Fibroblast of skin of left biceps (primary cell): ENCODE data around the gene HOXD8.

Source experiments
- DNase-seq, 2 experiments: peaks; one replicate each; pipeline ENCODE4 v3.0.0-alpha.2; 2013; ENCODE audit warnings: low read depth in 2 of 2

The HOXD8 gene

GRCh38 chr2:176090862-176091261, 38.6 kb upstream of the HOXD8 start:
- DNase-seq: no peak

- no peak for DNase-seq
These were observed 37.9 kb upstream of the HOXD8 start for GRCh38 chr2:176091329-176092258.

DNA sequence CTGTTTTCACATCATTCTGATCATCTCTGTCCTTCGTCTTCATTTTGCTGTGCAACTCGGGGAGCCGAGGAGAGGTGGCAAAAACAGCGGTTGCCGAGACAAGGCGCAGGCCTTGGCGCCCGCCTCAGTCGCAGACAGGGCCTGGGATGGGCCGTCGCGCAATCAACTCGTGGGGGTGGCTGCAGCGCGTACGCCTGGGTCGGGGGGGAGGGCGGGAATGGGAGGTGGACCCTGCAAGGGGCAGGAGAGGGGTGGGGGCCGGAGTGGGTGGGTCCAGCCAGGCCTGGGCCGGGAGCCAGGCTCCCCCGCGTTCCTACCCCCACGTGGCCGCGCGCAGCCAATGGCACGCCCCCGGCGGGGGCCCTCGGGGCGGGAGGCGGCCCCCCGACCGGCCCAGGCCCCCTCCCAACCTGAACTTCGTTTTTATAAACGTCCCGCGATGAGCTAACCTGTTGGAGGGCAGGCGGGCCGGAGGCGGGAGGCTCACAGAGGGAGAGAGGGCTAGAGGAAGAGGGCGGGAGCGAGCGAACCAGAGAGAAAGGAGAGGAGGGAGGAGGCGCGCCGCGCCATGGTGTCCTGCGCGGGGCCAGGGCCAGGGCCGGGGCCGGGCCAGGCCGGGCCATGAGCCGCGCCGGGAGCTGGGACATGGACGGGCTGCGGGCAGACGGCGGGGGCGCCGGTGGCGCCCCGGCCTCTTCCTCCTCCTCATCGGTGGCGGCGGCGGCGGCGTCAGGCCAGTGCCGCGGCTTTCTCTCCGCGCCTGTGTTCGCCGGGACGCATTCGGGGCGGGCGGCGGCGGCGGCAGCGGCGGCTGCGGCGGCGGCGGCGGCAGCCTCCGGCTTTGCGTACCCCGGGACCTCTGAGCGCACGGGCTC, 37.0 kb upstream of the HOXD8 start, which contains the start of gene HOXD13:
Gene HOXD13 (plus strand): TSS at position 452 of the 875 bp plus-strand sequence. CDS start 170 bp downstream, at position 622.
- no peak for DNase-seq

- no peak for DNase-seq
These were observed 36.2 kb upstream of the HOXD8 start for GRCh38 chr2:176093145-176093897.

GRCh38 chr2:176093898-176094249, 35.6 kb upstream of the HOXD8 start:
- no peak for DNase-seq

- no peak for DNase-seq
These were observed 35.2 kb upstream of the HOXD8 start for GRCh38 chr2:176094349-176094748.

- DNase-seq: no peak
These were observed 34.1 kb upstream of the HOXD8 start for GRCh38 chr2:176095421-176095820.

- no peak for DNase-seq
These were observed 33.1 kb upstream of the HOXD8 start for GRCh38 chr2:176096243-176096985.

DNA sequence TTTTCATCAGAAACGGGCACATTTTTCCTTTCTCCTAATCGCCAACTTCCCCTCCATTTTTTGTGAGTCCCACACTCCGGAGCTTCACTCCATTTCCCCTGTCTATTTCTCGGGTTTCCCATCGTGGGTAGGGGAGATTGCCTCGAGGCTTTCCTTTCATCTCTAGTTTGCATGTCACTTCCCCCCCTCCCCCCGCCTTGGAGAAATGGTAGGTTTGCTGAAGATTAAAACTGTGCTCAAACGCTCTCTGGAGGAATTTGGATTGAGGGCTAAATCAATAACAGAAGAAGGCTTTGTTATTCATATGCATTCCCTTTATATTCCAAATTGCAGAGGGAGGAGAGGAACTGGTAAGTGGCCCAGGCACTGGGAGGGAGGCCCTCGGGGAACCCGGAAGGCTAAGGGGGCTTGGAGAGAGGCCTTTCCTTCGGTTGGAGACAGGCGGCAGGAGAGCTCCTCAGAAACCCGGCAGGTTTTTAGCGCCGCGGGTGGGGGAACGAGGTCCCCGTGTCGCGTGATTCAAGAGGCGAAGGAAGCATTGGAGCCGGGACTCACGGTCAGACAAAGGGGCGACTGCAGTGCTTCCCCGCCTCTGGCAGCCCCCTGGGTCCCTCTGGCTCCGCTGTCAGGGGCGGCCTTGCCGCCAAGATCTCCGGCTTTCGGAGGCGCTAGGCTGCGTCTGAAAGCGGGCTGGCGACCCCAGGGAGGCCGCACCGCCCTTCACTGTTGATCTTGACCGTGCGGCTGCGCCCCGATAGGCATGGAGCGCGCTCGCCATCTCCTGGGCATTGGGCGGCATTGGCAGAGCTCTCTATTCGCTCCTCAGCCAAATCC, 32.3 kb upstream of the HOXD8 start:
- no peak for DNase-seq

DNA sequence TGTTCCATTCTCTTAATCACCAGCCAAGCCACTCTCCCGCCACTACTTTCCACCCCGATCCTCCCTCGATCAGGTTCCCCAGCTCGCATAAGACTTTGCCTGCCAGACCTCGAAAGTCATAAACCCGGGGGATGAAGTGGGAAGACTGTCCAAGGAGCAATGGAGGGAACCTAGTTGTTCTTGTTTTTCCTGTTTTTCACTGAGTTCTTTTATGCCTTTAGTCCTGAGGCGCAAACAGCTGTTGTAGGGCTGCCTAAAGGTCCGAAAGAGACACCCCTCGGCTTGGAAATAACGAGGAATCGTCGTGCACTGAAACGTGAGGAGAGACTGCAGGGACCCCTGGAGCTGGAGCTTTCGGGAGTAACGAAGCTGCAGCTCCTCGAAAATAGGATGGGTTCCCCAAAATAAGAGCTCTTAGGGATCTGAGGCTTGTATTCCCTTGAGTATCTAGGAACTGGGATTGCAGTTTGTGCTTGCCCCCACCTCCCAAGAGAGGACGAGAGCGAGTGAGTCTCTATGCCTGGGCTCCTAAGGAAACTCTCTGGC, 31.6 kb upstream of the HOXD8 start:
- DNase-seq: no peak

DNA sequence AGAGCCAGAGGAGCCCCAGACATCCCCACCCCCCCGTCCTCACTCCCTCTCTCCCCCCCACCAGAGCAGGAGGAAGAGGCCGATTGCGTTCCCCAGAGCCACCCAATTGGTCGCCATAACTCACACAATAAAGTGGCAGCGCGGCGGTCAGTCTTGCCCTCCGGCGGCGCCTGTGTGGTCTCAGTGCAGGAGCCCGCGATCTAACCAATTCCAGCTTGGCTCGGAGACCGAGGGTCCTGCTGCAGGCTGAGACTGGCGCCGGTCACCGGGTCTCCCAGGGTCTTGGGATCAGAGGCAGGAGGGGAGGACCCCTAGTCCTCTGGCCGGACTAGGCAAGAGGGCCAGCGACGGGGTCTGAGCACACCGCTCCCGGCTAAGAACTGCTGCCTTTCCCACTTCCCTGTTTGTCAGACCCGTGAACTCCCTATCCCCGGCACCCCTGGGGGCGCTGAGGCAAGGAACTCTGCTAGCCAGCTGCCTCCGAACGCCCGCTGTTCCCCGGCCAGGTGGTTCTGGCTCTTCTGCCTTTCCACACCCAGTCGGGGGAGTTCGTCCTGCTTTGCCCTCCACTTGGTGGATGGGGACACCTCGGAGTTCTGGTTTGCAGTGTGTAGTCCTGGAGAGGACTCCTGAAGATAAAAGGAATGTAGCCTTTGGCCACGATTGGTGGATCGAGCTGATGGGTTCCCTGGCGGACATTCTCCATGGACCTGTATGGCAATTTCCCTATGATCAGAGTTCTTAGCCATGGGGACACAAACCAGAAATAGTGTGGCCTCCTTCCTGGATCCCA, 30.9 kb upstream of the HOXD8 start:
- no peak for DNase-seq

- DNase-seq: no peak
These were observed 30.3 kb upstream of the HOXD8 start for GRCh38 chr2:176099159-176099727.

- no peak for DNase-seq
These were observed 29.6 kb upstream of the HOXD8 start, which contains the start of gene HOXD12 for GRCh38 chr2:176099728-176100546. HOXD12 (plus strand) TSS chr2:176099795; CDS start chr2:176099802, 7 bp downstream.

GRCh38 chr2:176100547-176101140, 28.9 kb upstream of the HOXD8 start:
- no peak for DNase-seq

- DNase-seq: no peak
These were observed 28.2 kb upstream of the HOXD8 start for GRCh38 chr2:176101216-176101830.

GRCh38 chr2:176101842-176102241, 27.7 kb upstream of the HOXD8 start:
- DNase-seq: no peak

- no peak for DNase-seq
These were observed 27.1 kb upstream of the HOXD8 start for GRCh38 chr2:176102309-176102866.
